Measurements from ENCODE around the gene ZNF724.
"Not testable (repeated sequence)": the region's sequence is repeated elsewhere in the genome, so short reads cannot be mapped to it uniquely, and the experiment has no call there.

Gene ZNF724

GRCh38 chr19:23255700-23256099, 5.5 kb upstream of the ZNF724 start:
- DNase-seq (ENCODE audit: low read depth in 1 of 2, low spot score in 1 of 2), result no peak
- Histone ChIP-seq H3K27me3 (ENCODE audit: insufficient read depth, poor library complexity, severe bottlenecking) (no peaks in the 10 kb centered on the region), H3K4me3 (replicated peaks; ENCODE audit: insufficient read depth, low read length) (no peak overlapping the region), H3K27ac (replicated peaks) (no peak overlapping the region)
- no peak for TF ChIP-seq POLR2AphosphoS5 (IDR thresholded peaks at IDR 0.05; ENCODE audit: low read depth)
- no peak for TF ChIP-seq CTCF (IDR thresholded peaks at IDR 0.05; ENCODE audit: insufficient read depth, low read length)
- no peak for TF ChIP-seq REST (IDR thresholded peaks at IDR 0.05; ENCODE audit: insufficient replicate concordance, low read depth)
- no peak for TF ChIP-seq SPI1 (IDR thresholded peaks at IDR 0.05; ENCODE audit: borderline replicate concordance, low read depth)
- TF ChIP-seq GABPA (IDR thresholded peaks at IDR 0.05; ENCODE audit: low read depth), result no peak

- no peaks in the 10 kb centered on the region for H3K27me3 ChIP-seq (ENCODE audit: insufficient read depth, poor library complexity, severe bottlenecking)
- no peak overlapping the region for H3K27ac ChIP-seq (replicated peaks)
- DNase-seq (ENCODE audit: low read depth in 1 of 2, low spot score in 1 of 2), result peak in 1 of 2 experiments; percentile 25
- no peak overlapping the region for H3K4me3 ChIP-seq (replicated peaks; ENCODE audit: insufficient read depth, low read length)
- TF ChIP-seq SPI1 (IDR thresholded peaks at IDR 0.05; ENCODE audit: borderline replicate concordance, low read depth), result peak; percentile 51; the same call in 1 of the 2 replicates
- no peak for TF ChIP-seq POLR2AphosphoS5 (IDR thresholded peaks at IDR 0.05; ENCODE audit: low read depth)
Measured at GRCh38 chr19:23254141-23254910, 4.1 kb upstream of the ZNF724 start.

GRCh38 chr19:23253256-23253655, 3.1 kb upstream of the ZNF724 start:
- H3K4me3 ChIP-seq (replicated peaks; ENCODE audit: insufficient read depth, low read length); H3K27me3 ChIP-seq (ENCODE audit: insufficient read depth, poor library complexity, severe bottlenecking); DNase-seq (ENCODE audit: low read depth in 1 of 2, low spot score in 1 of 2); H3K27ac ChIP-seq (replicated peaks): not testable (repeated sequence)

- DNase-seq (ENCODE audit: low read depth in 1 of 2, low spot score in 1 of 2), result no peak
- no peak overlapping the region for H3K27ac ChIP-seq (replicated peaks)
- no peaks in the 10 kb centered on the region for H3K27me3 ChIP-seq (ENCODE audit: insufficient read depth, poor library complexity, severe bottlenecking)
- no peak overlapping the region for H3K4me3 ChIP-seq (replicated peaks; ENCODE audit: insufficient read depth, low read length)
- TF ChIP-seq SPI1 (IDR thresholded peaks at IDR 0.05; ENCODE audit: borderline replicate concordance, low read depth) (no peak), REST (IDR thresholded peaks at IDR 0.05; ENCODE audit: insufficient replicate concordance, low read depth) (no peak), GABPA (IDR thresholded peaks at IDR 0.05; ENCODE audit: low read depth) (no peak), POLR2AphosphoS5 (IDR thresholded peaks at IDR 0.05; ENCODE audit: low read depth) (no peak), CTCF (IDR thresholded peaks at IDR 0.05; ENCODE audit: insufficient read depth, low read length) (no peak)
Measured at GRCh38 chr19:23241419-23241818, 8.8 kb downstream of the ZNF724 start.
